ENCODE data around the gene GIT1.

GRCh38 chr17:29613352-29613837 lies 23.9 kb upstream of the GIT1 start:
- TF ChIP-seq CTCF (IDR thresholded peaks at IDR 0.05; ENCODE audit: insufficient read depth, low read length, poor library complexity, severe bottlenecking) (peak; percentile 76), EZH2phosphoT487 (conservative IDR thresholded peaks at IDR 0.05; ENCODE audit: low read length) (no peak)
